CD1c-positive myeloid dendritic cell (primary cell): ENCODE results near the gene RBM15B.
"Not testable (repeated sequence)": the region's sequence is repeated elsewhere in the genome, so short reads cannot be mapped to it uniquely, and the experiment has no call there.

ENCODE experiments used
- DNase-seq: peaks from one replicate; pipeline ENCODE4 v3.0.0-alpha.2; 2016; ENCODE audit errors: extremely low spot score

RBM15B gene

GRCh38 chr3:51378065-51378464 lies 13.0 kb upstream of the RBM15B start:
- no peak for DNase-seq

- no peak for DNase-seq
Observed at GRCh38 chr3:51378726-51379125, 12.4 kb upstream of the RBM15B start.

DNA sequence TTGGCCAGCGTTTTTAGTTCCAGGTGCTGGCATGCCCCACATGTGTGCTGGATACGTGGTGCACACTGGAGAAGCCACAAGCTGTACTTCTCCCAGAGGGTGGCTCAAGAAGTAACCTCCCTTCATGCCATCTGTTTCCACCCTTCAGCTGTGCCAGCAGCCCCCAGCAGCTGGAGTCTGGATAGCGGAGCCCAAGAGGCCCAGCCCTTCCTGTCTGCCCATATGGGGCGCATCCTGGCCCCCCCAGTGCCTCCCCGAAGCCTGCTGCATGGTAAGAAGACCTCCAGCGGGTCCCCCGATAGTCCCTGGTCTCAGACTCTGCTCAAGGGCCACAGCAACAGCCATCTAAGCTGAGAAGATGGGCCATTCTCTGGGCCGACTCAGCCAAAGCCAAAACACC lies 11.8 kb upstream of the RBM15B start:
- no peak for DNase-seq

DNA sequence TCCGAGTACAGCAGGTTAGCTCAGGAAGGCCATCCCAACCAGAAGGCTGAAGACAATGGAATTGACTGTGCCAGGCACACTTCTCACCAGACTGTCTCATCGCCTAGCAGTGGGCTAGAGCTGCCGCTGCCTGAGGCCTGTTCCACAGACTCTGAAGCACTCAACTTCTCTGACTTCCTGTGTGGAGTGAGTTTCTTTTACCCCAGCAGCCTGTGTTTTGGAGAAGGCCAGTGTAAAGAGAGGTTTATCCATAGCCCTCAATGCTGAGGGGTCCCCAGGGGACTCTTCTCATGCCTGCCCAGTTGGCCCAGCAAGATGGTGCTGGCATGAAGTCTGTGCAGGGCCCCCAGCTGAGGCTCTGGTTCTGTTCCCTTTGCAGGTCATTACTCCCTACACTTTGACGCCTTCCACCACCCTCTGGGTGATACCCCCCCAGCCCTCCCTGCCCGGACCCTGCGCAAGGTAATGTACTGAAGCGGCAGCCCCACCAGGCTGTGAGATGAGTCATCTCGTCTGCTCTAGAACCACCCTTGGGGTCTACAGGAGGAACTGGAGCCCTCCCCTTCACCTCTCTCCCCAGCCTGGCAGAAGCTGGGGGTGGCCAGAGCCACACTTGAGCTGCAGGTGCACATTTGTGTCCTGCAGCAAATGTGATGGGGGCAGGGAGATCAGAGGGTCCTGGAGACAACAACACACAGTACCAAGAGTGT lies 11.2 kb upstream of the RBM15B start:
- no peak for DNase-seq

DNA sequence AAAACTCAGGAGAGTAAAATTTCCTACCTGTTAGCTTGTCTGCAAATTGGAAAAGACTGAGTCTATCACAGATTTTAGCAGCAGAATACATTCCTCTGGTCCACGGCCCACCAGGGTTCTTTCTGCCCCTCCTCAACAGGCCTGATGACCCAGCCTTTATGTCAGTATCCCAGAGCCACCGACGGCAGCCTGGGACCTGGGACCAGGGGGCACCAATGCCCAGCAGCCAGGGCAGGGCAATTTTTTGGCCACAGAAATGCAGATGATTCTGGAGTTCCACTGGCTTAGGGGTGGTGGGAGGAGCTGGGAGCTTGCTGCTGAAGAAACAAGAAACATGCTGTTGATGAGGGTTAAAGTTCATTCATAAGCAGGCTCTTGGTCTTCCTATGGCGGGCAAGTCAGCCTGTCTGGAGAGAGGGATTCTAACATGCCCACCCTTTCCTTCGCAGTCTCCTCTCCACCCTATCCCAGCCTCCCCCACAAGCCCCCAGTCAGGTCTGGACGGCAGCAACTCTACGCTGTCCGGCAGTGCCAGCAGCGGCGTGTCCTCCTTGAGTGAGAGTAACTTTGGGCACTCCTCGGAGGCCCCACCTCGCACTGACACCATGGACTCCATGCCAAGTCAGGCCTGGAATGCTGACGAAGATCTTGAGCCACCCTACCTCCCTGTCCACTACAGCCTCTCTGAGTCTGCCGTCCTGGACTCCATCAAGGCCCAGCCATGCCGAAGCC lies 10.3 kb upstream of the RBM15B start:
- no peak for DNase-seq

- DNase-seq = no peak
Observed at GRCh38 chr3:51381333-51381705, 9.8 kb upstream of the RBM15B start.

DNA sequence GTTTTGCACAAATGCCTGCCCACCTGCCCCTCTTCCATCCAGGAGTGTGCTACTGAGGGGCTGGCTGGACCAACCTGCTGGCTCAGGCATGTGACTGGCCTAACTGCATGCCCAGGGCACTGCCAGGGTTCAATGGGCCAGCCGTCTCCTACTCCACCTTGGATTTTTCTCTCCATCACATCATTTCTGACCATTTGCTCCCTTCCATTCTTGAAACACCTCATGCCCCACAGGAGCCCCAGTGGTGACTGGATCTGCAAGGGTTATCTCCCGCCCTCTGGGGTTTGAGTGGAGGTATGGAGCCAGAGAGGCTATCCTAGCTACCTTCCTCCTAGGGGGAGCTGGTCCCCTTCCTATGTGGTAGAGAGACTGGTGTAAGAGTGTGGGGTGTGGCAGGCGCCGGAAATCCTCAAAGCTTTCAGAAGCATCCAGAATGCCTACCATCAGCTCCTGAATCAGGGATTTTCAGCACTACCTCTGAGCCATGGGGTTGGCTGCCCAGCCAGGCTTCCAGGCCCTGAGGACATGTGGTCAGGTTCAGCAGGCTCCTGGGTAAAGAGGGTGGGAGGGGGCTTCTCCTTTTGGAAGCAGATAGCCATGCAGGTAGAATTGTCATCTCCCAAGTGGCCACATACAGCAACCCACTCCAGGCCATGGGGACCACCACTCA lies 8.9 kb upstream of the RBM15B start:
- DNase-seq = no peak

GRCh38 chr3:51382947-51383578 lies 8.0 kb upstream of the RBM15B start:
- DNase-seq = no peak

- DNase-seq = peak; percentile 36
Observed at GRCh38 chr3:51384055-51384725, 6.9 kb upstream of the RBM15B start.

DNA sequence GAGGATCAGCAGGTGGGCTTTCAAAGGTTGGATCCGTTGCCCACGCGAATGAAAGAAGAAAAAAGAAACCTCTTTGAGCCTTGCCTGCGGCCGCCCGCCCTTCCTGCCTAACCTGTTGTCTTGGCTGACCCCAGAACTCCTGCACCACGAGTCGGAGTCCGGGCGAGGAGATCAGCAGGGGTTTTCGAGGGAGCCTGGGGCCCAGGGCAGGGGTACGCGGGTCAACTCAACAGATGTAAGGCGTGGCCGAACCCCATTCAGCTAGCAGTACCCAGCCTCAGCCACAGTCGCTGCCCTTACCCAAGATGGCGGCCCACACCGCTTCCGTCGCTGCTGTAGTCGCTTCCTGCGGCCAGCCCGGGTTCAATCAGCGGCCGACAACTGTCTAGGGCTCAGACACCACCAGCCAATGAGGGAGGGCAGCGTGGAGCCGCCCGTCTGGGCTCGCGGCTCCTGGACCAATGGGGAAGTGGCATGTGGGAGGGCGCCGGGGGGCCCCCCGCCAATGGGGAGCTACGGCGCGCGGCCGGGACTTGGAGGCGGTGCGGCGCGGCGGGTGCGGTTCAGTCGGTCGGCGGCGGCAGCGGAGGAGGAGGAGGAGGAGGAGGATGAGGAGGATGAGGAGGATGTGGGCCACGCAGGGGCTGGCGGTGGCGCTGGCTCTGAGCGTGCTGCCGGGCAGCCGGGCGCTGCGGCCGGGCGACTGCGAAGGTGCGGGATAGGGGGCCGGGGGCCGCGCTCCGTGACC lies 6.2 kb upstream of the RBM15B start, which contains the start of gene MANF:
TSS of gene MANF (plus strand) at position 566 of the 748 bp plus-strand sequence. CDS start at position 618, 52 bp downstream.
- DNase-seq = peak; percentile 99

GRCh38 chr3:51385621-51386091 lies 5.4 kb upstream of the RBM15B start:
- no peak for DNase-seq

GRCh38 chr3:51386159-51386851 lies 4.8 kb upstream of the RBM15B start:
- DNase-seq = no peak

DNA sequence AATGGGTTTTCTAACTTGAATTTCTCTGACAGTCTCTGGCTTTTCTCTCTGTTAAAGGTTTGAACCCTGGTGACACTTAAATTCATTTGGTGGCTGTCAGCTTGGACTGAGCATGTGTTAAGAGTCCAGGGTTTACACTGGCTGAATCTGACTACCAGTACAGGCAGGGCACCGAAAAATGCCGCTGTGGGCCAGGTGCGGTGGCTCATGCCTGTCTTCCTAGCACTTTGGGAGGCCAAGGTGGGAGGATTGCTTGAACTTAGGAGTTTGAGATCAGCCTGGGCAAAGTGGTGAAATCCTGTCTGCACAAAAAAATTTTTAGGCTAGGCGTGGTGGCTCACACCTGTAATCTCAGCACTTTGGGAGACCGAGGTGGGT lies 4.2 kb upstream of the RBM15B start:
- no peak for DNase-seq

DNA sequence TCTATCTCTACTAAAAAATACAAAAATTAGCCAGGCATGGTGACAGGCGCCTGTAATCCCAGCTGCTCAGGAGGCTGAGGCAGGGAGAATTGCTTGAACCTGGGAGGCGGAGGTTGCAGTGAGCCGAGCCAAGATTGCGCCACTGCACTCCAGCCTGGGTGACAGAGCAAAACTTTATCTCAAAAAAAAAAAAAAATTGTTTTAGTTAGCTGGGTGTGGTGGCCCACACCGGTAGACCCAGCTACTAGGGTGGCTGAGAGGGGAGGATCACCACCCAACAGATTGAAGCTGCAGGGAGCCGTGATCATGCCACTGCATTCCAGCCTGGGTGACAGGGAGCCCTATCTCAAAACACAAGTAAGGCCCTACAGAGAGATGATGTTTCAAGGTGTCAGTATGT lies 3.8 kb upstream of the RBM15B start:
- not testable (repeated sequence) for DNase-seq

DNA sequence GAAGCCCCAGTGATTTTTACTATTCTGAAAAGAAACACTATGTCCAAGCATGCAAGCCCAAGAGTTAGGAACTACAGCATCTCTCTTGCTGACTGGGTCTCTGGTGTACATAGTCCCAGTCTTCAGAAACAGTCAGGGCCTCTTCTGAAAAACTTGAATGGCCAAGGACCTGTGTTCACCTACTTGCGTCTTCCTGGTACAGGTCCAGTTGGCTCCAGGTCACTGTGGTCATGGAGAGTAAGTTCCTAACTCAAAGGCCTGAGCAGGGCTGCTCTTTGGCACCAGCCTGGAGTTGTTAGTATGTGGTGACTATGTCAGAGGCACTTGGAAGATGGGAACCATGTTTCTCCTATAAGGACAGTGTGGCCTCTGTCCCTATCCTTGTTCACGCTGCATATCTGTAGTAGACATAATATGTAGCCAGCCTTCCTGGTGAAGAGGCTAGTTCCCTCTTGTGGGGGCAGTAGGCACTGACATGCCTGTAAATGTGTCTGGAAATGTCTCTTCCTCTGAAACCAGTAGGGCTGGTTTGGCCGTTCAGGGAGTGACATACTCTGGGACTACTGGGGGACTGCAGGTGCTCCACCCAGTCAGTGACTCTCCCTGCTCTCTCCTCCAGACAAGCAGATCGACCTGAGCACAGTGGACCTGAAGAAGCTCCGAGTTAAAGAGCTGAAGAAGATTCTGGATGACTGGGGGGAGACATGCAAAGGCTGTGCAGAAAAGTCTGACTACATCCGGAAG lies 2.6 kb upstream of the RBM15B start:
- peak; percentile 33 for DNase-seq

DNA sequence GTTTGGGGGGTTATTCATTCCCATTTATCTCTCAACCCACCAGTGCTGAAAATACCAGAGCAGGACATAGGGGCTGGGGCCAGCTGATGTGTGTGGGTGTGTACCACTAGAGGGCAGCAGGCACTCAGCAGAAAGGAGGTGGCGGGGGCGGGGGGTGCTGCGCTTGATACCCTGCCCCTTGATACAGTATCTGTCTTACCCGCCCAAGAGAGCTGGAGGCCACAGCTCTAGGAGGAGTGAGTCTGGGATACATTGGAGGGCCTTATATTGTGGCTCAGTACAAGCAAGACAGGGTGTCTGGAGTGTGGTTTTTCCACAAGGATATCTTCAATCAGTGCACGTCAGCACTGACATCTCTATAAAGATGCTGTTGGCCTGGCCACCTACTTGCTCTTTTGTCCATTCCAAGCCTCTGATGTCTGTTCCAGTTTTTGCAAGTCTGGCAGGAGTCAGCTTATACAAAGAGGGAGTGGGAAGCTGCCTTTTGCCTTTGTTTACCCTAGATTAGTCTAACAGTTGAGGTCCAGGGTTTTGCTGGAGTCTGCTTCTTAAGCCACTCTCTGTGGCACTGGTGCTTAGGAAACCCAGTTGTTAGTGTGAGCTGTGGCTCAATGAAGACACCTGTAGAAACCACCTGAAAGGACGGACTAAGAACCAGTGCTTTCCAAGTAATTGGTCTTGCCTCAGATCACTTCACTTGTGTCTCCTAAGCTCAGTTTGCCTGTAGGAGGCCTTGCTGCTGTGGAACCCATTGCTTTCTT lies 1.5 kb upstream of the RBM15B start:
- peak; percentile 54 for DNase-seq

- no peak for DNase-seq
Observed at GRCh38 chr3:51390246-51391074, 625 bp upstream of the RBM15B start.
